HG02938 (cell line): ENCODE data around the gene RERE.
A peak's percentile ranks its signal among the peaks of the same experiment; 100 is the strongest.
"Not testable (repeated sequence)": the region's sequence is repeated elsewhere in the genome, so short reads cannot be mapped to it uniquely, and the experiment has no call there.

Experiments used
- ATAC-seq: cut with Tn5 transposase; IDR thresholded peaks from one replicate; pipeline ENCODE4 v1.9.1; 2021; ENCODE audit warnings: mild to moderate bottlenecking, moderate library complexity; ENCODE audit not compliant: unreplicated experiment

The RERE gene

GRCh38 chr1:8844501-8845006 is 27.1 kb upstream of the RERE start:
- no peak for ATAC-seq

GRCh38 chr1:8841395-8841794 is 24.0 kb upstream of the RERE start:
- ATAC-seq, result no peak

GRCh38 chr1:8839990-8840389 is 22.6 kb upstream of the RERE start:
- ATAC-seq, result no peak

GRCh38 chr1:8835941-8836643 is 18.7 kb upstream of the RERE start:
- ATAC-seq, result no peak

- ATAC-seq, result no peak
Measured at GRCh38 chr1:8831340-8831739, 13.9 kb upstream of the RERE start.

GRCh38 chr1:8830732-8831131 is 13.3 kb upstream of the RERE start:
- not testable (repeated sequence) for ATAC-seq

- ATAC-seq, result no peak
Measured at GRCh38 chr1:8825985-8826481, 8.6 kb upstream of the RERE start.

GRCh38 chr1:8823295-8823664 is 5.8 kb upstream of the RERE start:
- no peak for ATAC-seq

- no peak for ATAC-seq
Measured at GRCh38 chr1:8822373-8823294, 5.2 kb upstream of the RERE start.

- no peak for ATAC-seq
Measured at GRCh38 chr1:8821084-8821483, 3.6 kb upstream of the RERE start.

GRCh38 chr1:8818789-8819188 is 1.3 kb upstream of the RERE start:
- ATAC-seq, result not testable (repeated sequence)

- ATAC-seq, result no peak
Measured at GRCh38 chr1:8818325-8818775, 910 bp upstream of the RERE start.

GRCh38 chr1:8816831-8817411 is 519 bp downstream of the RERE start:
- peak; percentile 27 for ATAC-seq

GRCh38 chr1:8816264-8816663 is 1.2 kb downstream of the RERE start:
- no peak for ATAC-seq

GRCh38 chr1:8815582-8816151 is 1.8 kb downstream of the RERE start:
- no peak for ATAC-seq

- ATAC-seq, result no peak
Measured at GRCh38 chr1:8814865-8815264, 2.6 kb downstream of the RERE start.

- ATAC-seq, result no peak
Measured at GRCh38 chr1:8813991-8814390, 3.4 kb downstream of the RERE start.

- ATAC-seq, result no peak
Measured at GRCh38 chr1:8813016-8813763, 4.2 kb downstream of the RERE start.

GRCh38 chr1:8812081-8812480 is 5.4 kb downstream of the RERE start:
- no peak for ATAC-seq

GRCh38 chr1:8810987-8811386 is 6.5 kb downstream of the RERE start:
- ATAC-seq, result no peak
